HepG2 (cell line): ENCODE results near the gene TBC1D12. TPM values are rescaled to one million over a fixed set of nuclear protein-coding genes. Genes with fewer than 3 reads are reported as not detected.

Experiments
- BRF2 ChIP-seq: sonication (generic); formaldehyde crosslinking; IDR thresholded peaks from 2 replicates; pipeline ENCODE4 v1.8.1; 2022; ENCODE audit warnings: mild to moderate bottlenecking, missing genetic modification reagents
- KLF16 ChIP-seq, 2 experiments: sonication (generic) in 1 of 2; formaldehyde crosslinking in 1 of 2; IDR thresholded peaks; 2 replicates each; pipeline versions ENCODE4 v1.6.1 to v1.8.0; 2016 to 2023; ENCODE audit warnings: missing genetic modification reagents in 2 of 2, missing compliant biosample characterization in 1 of 2
- NFKBIZ ChIP-seq: IDR thresholded peaks from 2 replicates; pipeline ENCODE4 v1.6.1; 2018; ENCODE audit warnings: missing genetic modification reagents, missing compliant biosample characterization
- NONO ChIP-seq, 2 experiments: fragments of 450-650 bp in 1 of 2; sonication (generic) in 1 of 2; formaldehyde crosslinking in 1 of 2; IDR thresholded peaks in 1 of 2; conservative IDR thresholded peaks in 1 of 2; 2 replicates each; pipeline versions ENCODE4 v1.6.1 to v1.8.0; 2017 to 2022; ENCODE audit warnings: mild to moderate bottlenecking in 1 of 2, missing genetic modification reagents in 1 of 2, moderate library complexity in 1 of 2
- ZBTB20 ChIP-seq: sonication (generic); formaldehyde crosslinking; IDR thresholded peaks from 2 replicates; pipeline ENCODE4 v1.8.1; 2023; ENCODE audit warnings: missing genetic modification reagents, low read depth, mild to moderate bottlenecking, borderline replicate concordance
- ZEB1 ChIP-seq: IDR thresholded peaks from 2 replicates; pipeline ENCODE4 v1.6.1; 2012; ENCODE audit warnings: mild to moderate bottlenecking, low read depth, inconsistent platforms; ENCODE audit not compliant: insufficient replicate concordance
- ZFP36L1 ChIP-seq: sonication (generic); formaldehyde crosslinking; IDR thresholded peaks from 2 replicates; pipeline ENCODE4 v1.8.0; 2022; ENCODE audit warnings: mild to moderate bottlenecking, missing genetic modification reagents, moderate library complexity
- ZNF10 ChIP-seq: sonication (generic); formaldehyde crosslinking; IDR thresholded peaks from 2 replicates; pipeline ENCODE4 v1.4.0; 2020; ENCODE audit warnings: mild to moderate bottlenecking, low read depth, missing genetic modification reagents, borderline replicate concordance
- ZNF232 ChIP-seq: sonication (generic); formaldehyde crosslinking; IDR thresholded peaks from 2 replicates; pipeline ENCODE4 v1.4.0; 2020; ENCODE audit warnings: missing genetic modification reagents, borderline replicate concordance
- ZNF547 ChIP-seq: sonication (generic); formaldehyde crosslinking; IDR thresholded peaks from 2 replicates; pipeline ENCODE4 v1.5.1; 2020; ENCODE audit warnings: mild to moderate bottlenecking, missing genetic modification reagents
- ZNF562 ChIP-seq: sonication (generic); formaldehyde crosslinking; IDR thresholded peaks from 2 replicates; pipeline ENCODE4 v1.8.0; 2022; ENCODE audit warnings: missing genetic modification reagents, borderline replicate concordance
- polyA plus RNA-seq, 8 experiments: library from polyadenylated mRNA; depleted of rRNA in 3 of 8; stranded (reverse) in 7 of 8; unstranded in 1 of 8; fragments of >200 nt; fragmentation: Illumina TruSeq in 4 of 8; extraction: Trizol in 4 of 8; gene quantifications; 2 replicates each; pipeline versions ENCODE4 v1.2.1 to v1.2.3, GENCODE V29; 2011 to 2016; ENCODE audit warnings: low read depth in 4 of 8, missing spikeins in 1 of 8, mixed read lengths in 1 of 8; ENCODE audit not compliant: insufficient read depth in 1 of 8
- total RNA-seq, 5 experiments: library from RNA; depleted of rRNA; stranded (reverse); fragments of >200 nt; fragmentation: Illumina TruSeq; extraction: Trizol; gene quantifications; 2 replicates each; pipeline ENCODE4 v1.2.3, GENCODE V29; 2016; ENCODE audit warnings: low read depth in 1 of 5
- TF ChIP-seq, protein P1 (sequence below): sonication (generic); formaldehyde crosslinking; IDR thresholded peaks from 2 replicates; pipeline ENCODE4 v1.5.1; 2020; ENCODE audit warnings: missing genetic modification reagents, mild to moderate bottlenecking, borderline replicate concordance
- TF ChIP-seq, protein P2 (sequence below), 2 experiments: fragments of 450-650 bp in 1 of 2; sonication (generic) in 1 of 2; formaldehyde crosslinking in 1 of 2; IDR thresholded peaks; 2 replicates each; pipeline versions ENCODE4 v1.6.1 to v1.8.0; 2016 to 2022; ENCODE audit warnings: antibody characterized with exemption in 1 of 2, mild to moderate bottlenecking in 1 of 2, missing genetic modification reagents in 1 of 2

The TBC1D12 gene
- total and polyA plus RNA-seq, 2 of the 13 experiments (the other 11 are each of a cell fraction or from before 2014, with no cell fraction given): 5.7 to 6.2 TPM

GRCh38 chr10:94362360-94363250 lies 39.7 kb upstream of the TBC1D12 start, which contains the start of gene NOC3L (continued):
- TF ChIP-seq, protein P1, sequence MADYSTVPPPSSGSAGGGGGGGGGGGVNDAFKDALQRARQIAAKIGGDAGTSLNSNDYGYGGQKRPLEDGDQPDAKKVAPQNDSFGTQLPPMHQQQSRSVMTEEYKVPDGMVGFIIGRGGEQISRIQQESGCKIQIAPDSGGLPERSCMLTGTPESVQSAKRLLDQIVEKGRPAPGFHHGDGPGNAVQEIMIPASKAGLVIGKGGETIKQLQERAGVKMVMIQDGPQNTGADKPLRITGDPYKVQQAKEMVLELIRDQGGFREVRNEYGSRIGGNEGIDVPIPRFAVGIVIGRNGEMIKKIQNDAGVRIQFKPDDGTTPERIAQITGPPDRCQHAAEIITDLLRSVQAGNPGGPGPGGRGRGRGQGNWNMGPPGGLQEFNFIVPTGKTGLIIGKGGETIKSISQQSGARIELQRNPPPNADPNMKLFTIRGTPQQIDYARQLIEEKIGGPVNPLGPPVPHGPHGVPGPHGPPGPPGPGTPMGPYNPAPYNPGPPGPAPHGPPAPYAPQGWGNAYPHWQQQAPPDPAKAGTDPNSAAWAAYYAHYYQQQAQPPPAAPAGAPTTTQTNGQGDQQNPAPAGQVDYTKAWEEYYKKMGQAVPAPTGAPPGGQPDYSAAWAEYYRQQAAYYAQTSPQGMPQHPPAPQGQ: no peak
- TF ChIP-seq, protein P2, sequence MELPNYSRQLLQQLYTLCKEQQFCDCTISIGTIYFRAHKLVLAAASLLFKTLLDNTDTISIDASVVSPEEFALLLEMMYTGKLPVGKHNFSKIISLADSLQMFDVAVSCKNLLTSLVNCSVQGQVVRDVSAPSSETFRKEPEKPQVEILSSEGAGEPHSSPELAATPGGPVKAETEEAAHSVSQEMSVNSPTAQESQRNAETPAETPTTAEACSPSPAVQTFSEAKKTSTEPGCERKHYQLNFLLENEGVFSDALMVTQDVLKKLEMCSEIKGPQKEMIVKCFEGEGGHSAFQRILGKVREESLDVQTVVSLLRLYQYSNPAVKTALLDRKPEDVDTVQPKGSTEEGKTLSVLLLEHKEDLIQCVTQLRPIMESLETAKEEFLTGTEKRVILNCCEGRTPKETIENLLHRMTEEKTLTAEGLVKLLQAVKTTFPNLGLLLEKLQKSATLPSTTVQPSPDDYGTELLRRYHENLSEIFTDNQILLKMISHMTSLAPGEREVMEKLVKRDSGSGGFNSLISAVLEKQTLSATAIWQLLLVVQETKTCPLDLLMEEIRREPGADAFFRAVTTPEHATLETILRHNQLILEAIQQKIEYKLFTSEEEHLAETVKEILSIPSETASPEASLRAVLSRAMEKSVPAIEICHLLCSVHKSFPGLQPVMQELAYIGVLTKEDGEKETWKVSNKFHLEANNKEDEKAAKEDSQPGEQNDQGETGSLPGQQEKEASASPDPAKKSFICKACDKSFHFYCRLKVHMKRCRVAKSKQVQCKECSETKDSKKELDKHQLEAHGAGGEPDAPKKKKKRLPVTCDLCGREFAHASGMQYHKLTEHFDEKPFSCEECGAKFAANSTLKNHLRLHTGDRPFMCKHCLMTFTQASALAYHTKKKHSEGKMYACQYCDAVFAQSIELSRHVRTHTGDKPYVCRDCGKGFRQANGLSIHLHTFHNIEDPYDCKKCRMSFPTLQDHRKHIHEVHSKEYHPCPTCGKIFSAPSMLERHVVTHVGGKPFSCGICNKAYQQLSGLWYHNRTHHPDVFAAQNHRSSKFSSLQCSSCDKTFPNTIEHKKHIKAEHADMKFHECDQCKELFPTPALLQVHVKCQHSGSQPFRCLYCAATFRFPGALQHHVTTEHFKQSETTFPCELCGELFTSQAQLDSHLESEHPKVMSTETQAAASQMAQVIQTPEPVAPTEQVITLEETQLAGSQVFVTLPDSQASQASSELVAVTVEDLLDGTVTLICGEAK (IDR thresholded peaks at IDR 0.05): peak; percentile 74
- TF ChIP-seq, protein P2 (CRISPR knock-in tag; IDR thresholded peaks at IDR 0.05): peak; percentile 93
- TF ChIP-seq ZNF10 (CRISPR knock-in tag) (no peak), ZFP36L1 (CRISPR knock-in tag) (peak; percentile 89), NFKBIZ (CRISPR knock-in tag) (peak; percentile 89; the same call in 1 of the 2 replicates), ZEB1 (no peak), ZNF232 (CRISPR knock-in tag) (peak; percentile 92; the same call in 1 of the 2 replicates), BRF2 (CRISPR knock-in tag) (peak; percentile 99), ZNF562 (CRISPR knock-in tag) (peak; percentile 96), NONO (IDR thresholded peaks at IDR 0.05) (no peak), NONO (CRISPR knock-in tag; conservative IDR thresholded peaks at IDR 0.05) (peak; percentile 83), ZBTB20 (CRISPR knock-in tag) (peak; percentile 93; the same call in 1 of the 2 replicates), KLF16 (CRISPR knock-in tag; IDR thresholded peaks at IDR 0.05) (peak; percentile 85 to 97), ZNF547 (CRISPR knock-in tag) (peak; percentile 99)
